GM12801 (cell line): ENCODE results near the gene PPP2R5C.

ENCODE experiments used
- TF ChIP-seq, protein P1 (sequence below): IDR thresholded peaks from one replicate; pipeline ENCODE4 v1.5.1; 2011; ENCODE audit warnings: control low read depth; ENCODE audit not compliant: insufficient read length; ENCODE audit errors: extremely low read depth

Gene PPP2R5C

GRCh38 chr14:101834800-101835547 is 73.5 kb downstream of the PPP2R5C start:
- TF ChIP-seq, protein P1, sequence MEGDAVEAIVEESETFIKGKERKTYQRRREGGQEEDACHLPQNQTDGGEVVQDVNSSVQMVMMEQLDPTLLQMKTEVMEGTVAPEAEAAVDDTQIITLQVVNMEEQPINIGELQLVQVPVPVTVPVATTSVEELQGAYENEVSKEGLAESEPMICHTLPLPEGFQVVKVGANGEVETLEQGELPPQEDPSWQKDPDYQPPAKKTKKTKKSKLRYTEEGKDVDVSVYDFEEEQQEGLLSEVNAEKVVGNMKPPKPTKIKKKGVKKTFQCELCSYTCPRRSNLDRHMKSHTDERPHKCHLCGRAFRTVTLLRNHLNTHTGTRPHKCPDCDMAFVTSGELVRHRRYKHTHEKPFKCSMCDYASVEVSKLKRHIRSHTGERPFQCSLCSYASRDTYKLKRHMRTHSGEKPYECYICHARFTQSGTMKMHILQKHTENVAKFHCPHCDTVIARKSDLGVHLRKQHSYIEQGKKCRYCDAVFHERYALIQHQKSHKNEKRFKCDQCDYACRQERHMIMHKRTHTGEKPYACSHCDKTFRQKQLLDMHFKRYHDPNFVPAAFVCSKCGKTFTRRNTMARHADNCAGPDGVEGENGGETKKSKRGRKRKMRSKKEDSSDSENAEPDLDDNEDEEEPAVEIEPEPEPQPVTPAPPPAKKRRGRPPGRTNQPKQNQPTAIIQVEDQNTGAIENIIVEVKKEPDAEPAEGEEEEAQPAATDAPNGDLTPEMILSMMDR = no peak

DNA sequence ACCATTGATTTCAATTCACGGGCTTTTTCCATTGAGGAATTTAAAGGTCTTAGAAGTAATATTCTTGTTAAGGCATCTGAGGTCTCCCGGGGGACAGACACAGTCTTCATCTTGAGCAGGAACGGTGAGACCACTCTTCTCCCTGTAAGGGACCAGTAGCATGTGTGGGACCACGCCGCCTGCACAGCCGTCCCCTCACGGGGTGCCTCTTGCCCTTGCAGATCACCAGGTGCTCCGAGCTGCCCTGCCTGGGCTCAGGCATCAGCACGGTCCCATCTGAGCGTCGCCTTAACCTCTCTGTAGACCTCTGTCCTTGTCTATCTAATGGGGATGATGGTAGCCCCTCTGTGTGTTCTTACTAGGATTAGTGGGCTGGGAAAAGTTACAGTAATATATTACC is 74.1 kb downstream of the PPP2R5C start:
- TF ChIP-seq, protein P1 = no peak

DNA sequence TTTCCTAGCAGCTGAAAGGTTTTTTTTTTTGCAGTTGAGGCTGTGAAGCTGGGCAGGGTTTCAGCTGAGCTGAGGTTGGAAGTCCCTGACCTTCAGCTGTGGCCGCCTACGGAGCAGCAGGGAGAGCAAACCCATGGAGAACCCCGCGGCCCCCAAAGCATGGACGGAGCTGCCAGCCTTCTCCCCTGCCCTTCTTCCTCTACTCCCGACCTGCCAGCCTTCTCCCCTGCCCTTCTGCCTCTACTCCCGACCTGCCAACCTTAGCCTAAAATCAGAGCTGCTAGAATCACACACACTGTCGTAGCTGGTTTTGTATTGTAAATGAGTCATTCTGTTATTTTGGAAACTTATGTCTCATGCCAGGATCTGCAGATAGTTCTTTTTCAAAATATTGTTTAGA is 74.6 kb downstream of the PPP2R5C start:
- TF ChIP-seq, protein P1 = no peak

DNA sequence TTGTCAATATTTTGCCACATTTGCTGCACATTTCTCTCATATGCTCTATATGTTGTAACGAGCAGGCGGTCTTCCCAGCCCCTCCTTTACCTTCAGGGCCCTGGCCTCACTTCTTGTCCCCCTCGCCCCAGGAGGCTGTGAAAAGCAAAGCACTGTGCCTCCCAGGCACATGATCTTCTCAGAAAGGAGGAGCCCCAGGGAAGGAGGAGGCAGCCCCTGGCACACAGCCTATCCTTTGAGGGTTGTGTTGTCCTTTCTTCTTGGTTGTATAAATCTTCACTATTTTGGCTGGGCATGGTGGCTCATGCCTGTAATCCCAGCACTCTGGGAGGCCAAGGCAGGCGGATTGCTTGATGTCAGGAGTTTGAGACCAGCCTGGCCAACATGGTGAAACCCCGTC is 77.0 kb downstream of the PPP2R5C start:
- TF ChIP-seq, protein P1 = no peak

GRCh38 chr14:101839236-101839635 is 77.7 kb downstream of the PPP2R5C start:
- TF ChIP-seq, protein P1 = no peak

GRCh38 chr14:101839661-101840060 is 78.2 kb downstream of the PPP2R5C start:
- TF ChIP-seq, protein P1 = no peak

DNA sequence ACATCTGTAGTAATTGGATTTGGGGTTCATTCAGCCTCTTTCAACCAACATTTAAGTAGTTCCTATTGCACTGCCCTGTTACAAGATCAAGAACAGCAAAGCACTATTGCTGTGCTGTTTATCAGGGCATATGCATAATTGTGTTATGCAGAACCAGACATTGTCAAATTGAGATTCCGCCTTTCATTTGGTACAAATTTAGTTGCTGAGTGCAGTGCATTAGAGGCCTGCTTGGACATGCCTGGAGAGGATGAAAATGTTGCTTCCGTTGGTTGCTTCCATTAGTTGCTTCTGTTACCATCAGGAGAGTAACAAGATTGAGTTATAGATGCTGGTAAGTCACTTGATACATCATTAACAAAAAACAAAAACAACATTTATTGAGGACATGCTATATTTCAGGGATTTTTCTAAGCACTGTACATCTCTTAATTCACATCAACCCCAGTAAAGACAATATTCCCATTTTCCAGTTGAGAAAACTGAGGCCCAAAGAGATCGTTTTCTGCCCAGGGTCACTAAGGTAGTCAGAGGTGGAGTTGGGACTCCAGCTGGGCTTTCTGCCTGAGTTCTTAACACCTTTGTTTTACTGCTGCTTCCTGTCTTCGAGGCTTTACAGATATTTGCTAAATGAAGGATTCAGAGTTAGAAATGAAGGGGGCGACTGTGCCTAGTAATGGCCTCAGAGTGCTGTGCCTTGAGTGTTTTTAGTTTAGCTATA is 79.3 kb downstream of the PPP2R5C start:
- TF ChIP-seq, protein P1 = no peak
